Testis (tissue), 3 donors: Measurements from ENCODE around the gene VWA8. TPM values are rescaled to one million over a fixed set of nuclear protein-coding genes. Genes with fewer than 3 reads are reported as not detected.

Experiments
- DNase-seq: peaks from one replicate; pipeline ENCODE4 v3.0.0-alpha.2; 2019
- H3K27ac ChIP-seq, 2 donors: fragments of 200-600 bp; sonication (generic); one replicate each; pipeline ENCODE4 v1.5.1; 2019
- H3K27me3 ChIP-seq: fragments of 200-600 bp; sonication (generic); one replicate; pipeline ENCODE4 v1.5.1; 2019
- H3K36me3 ChIP-seq: fragments of 200-600 bp; sonication (generic); one replicate; pipeline ENCODE4 v1.5.1; 2017; ENCODE audit warnings: low read depth; ENCODE audit errors: missing control alignments
- H3K4me1 ChIP-seq: fragments of 200-600 bp; sonication (generic); one replicate; pipeline ENCODE4 v1.5.1; 2019
- H3K4me3 ChIP-seq, 2 donors: fragments of 200-600 bp; sonication (generic); one replicate each; pipeline ENCODE4 v1.5.1; 2017 to 2019
- H3K9me3 ChIP-seq: fragments of 200-600 bp; sonication (generic); one replicate; pipeline ENCODE4 v1.5.1; 2017
- POLR2A ChIP-seq: fragments of 450-650 bp; IDR thresholded peaks from one replicate; pipeline ENCODE4 v1.6.1; 2017; ENCODE audit warnings: antibody characterized with exemption, mild to moderate bottlenecking, moderate library complexity
- WGBS, 2 donors: methylation state at CpG; one replicate each; pipeline ENCODE4 v1.1.5; 2018; 5-methylcytosine and 5-hydroxymethylcytosine counted together
- intact Hi-C: fragments of 100-400 bp; cut with DNase I; formaldehyde crosslinking; loops from one replicate; pipeline ENCODE4 v1.15.1; 2023; ENCODE audit warnings: low total_unique reads
- polyA plus RNA-seq: library from polyadenylated mRNA; stranded (reverse); fragments of 350-450 nt; fragmentation: Illumina TruSeq; extraction: RNeasy Lipid Tissue Mini Kit (QIAGEN cat#74804); gene quantifications from one replicate; pipeline ENCODE4 v1.2.3, GENCODE V29; 2014; ENCODE audit warnings: low read depth, low replicate concordance; ENCODE audit not compliant: insufficient read depth
- total RNA-seq, 2 donors: library from RNA; depleted of rRNA; stranded (reverse); fragments of >200 nt; gene quantifications; one replicate each; pipeline ENCODE4 v1.2.3, GENCODE V29; 2016
- TF ChIP-seq, protein P1 (sequence below), 3 experiments: fragments of 450-650 bp in 2 of 3; fragments of 200-600 bp in 1 of 3; sonication (generic) in 1 of 3; IDR thresholded peaks; one replicate each; pipeline ENCODE4 v1.5.1; 2016 to 2019; ENCODE audit warnings: antibody characterized with exemption in 3 of 3, mild to moderate bottlenecking in 2 of 3, moderate library complexity in 1 of 3

Gene VWA8
- total and polyA plus RNA-seq, 3 donors from 2014 or later = 6.9 to 27.1 (median 15.2) TPM

DNA sequence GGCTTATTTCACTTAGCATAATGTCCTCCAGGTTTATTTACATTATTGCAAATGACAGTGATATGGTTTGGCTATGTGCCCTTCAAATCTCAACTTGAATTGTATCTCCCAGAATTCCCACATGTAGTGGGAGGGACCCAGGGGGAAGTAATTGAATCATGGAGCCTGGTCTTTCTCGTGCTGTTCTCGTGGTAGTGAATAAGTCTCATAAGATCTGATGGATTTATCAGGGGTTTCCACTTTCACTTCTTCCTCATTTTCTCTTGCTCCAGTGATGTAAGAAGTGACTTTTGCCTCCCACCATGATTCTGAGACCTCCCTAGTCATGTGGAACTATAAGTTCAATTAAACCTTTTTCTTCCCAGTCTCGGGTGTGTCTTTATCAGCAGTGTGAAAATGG, 109.6 kb downstream of the VWA8 start:
- intact Hi-C loops = no loop called here
- no peak for DNase-seq
- H3K36me3 ChIP-seq = no peaks in the 10 kb centered on the region
- TF ChIP-seq, protein P1, sequence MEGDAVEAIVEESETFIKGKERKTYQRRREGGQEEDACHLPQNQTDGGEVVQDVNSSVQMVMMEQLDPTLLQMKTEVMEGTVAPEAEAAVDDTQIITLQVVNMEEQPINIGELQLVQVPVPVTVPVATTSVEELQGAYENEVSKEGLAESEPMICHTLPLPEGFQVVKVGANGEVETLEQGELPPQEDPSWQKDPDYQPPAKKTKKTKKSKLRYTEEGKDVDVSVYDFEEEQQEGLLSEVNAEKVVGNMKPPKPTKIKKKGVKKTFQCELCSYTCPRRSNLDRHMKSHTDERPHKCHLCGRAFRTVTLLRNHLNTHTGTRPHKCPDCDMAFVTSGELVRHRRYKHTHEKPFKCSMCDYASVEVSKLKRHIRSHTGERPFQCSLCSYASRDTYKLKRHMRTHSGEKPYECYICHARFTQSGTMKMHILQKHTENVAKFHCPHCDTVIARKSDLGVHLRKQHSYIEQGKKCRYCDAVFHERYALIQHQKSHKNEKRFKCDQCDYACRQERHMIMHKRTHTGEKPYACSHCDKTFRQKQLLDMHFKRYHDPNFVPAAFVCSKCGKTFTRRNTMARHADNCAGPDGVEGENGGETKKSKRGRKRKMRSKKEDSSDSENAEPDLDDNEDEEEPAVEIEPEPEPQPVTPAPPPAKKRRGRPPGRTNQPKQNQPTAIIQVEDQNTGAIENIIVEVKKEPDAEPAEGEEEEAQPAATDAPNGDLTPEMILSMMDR (IDR thresholded peaks at IDR 0.05) = no peak
- TF ChIP-seq POLR2A = no peak
- no peaks in the 10 kb centered on the region for H3K4me1 ChIP-seq
- no peaks in the 10 kb centered on the region for H3K9me3 ChIP-seq
- H3K4me3 ChIP-seq = no peak overlapping the region
- no peak overlapping the region for H3K27ac ChIP-seq
- 90 to 94% methylated on average over 3 of the region's 3 CpGs for WGBS, 2 donors
- H3K27me3 ChIP-seq = no peaks in the 10 kb centered on the region

- no peaks in the 10 kb centered on the region for H3K4me1 ChIP-seq
- no peaks in the 10 kb centered on the region for H3K27me3 ChIP-seq
- no peak overlapping the region for H3K4me3 ChIP-seq
- WGBS, 2 donors = 78 to 80% methylated on average over 2 of the region's 2 CpGs
- H3K27ac ChIP-seq = no peak overlapping the region
- DNase-seq = no peak
- TF ChIP-seq POLR2A = no peak
- TF ChIP-seq, protein P1 (IDR thresholded peaks at IDR 0.05) = no peak
- H3K36me3 ChIP-seq = no peaks in the 10 kb centered on the region
- intact Hi-C loops = no loop called here
- H3K9me3 ChIP-seq = no peaks in the 10 kb centered on the region
Observed at GRCh38 chr13:41848435-41849255, 112.3 kb downstream of the VWA8 start.

- Histone ChIP-seq H3K27me3 (no peaks in the 10 kb centered on the region), H3K4me3 (no peak overlapping the region), H3K27ac (no peak overlapping the region), H3K4me1 (no peaks in the 10 kb centered on the region), H3K9me3 (no peaks in the 10 kb centered on the region), H3K36me3 (no peaks in the 10 kb centered on the region)
- intact Hi-C loops = no loop called here
- WGBS, 2 donors = 89 to 99% methylated on average over 3 of the region's 3 CpGs
- no peak for DNase-seq
- TF ChIP-seq, protein P1 (IDR thresholded peaks at IDR 0.05) = no peak
- TF ChIP-seq POLR2A = no peak
Observed at GRCh38 chr13:41847216-41847615, 113.7 kb downstream of the VWA8 start.

- Histone ChIP-seq H3K36me3 (no peaks in the 10 kb centered on the region), H3K27ac (no peak overlapping the region), H3K27me3 (no peaks in the 10 kb centered on the region), H3K4me3 (no peak overlapping the region), H3K9me3 (no peaks in the 10 kb centered on the region), H3K4me1 (no peaks in the 10 kb centered on the region)
- DNase-seq = no peak
- intact Hi-C loops = no loop called here
- no peak for TF ChIP-seq POLR2A
- TF ChIP-seq, protein P1 (IDR thresholded peaks at IDR 0.05) = no peak
- WGBS, 2 donors = 74 to 79% methylated on average over 2 of the region's 2 CpGs
Observed at GRCh38 chr13:41842036-41842620, 118.8 kb downstream of the VWA8 start.
